OCI-LY3 (cell line): ENCODE results near the gene EMC6.

ENCODE experiments used
- CTCF ChIP-seq: fragments of 200-600, 300-600 bp; sonication (generic); IDR thresholded peaks from 2 replicates; pipeline ENCODE4 v1.5.1; 2014; ENCODE audit warnings: antibody characterized with exemption, low read length, low read depth
- EZH2phosphoT487 ChIP-seq: fragments of 200-600 bp; shearing (Covaris generic); IDR thresholded peaks from 2 replicates; pipeline ENCODE4 v1.6.1; 2018; ENCODE audit warnings: antibody characterized with exemption, mixed run types, low read depth

GRCh38 chr17:3669548-3669947 lies 936 bp downstream of the EMC6 start:
- no peak for TF ChIP-seq CTCF
- TF ChIP-seq EZH2phosphoT487: no peak
